ENCODE results near the gene PRDM16.

PRDM16 gene

GRCh38 chr1:3266870-3267549 lies 198.0 kb downstream of the PRDM16 start:
- DNase-seq (ENCODE audit: low read depth), result no peak
- H3K4me3 ChIP-seq (ENCODE audit: low read depth, low read length), result no peak overlapping the region
- no peak for TF ChIP-seq CTCF (conservative IDR thresholded peaks at IDR 0.05; ENCODE audit: low read depth, low read length)

DNA sequence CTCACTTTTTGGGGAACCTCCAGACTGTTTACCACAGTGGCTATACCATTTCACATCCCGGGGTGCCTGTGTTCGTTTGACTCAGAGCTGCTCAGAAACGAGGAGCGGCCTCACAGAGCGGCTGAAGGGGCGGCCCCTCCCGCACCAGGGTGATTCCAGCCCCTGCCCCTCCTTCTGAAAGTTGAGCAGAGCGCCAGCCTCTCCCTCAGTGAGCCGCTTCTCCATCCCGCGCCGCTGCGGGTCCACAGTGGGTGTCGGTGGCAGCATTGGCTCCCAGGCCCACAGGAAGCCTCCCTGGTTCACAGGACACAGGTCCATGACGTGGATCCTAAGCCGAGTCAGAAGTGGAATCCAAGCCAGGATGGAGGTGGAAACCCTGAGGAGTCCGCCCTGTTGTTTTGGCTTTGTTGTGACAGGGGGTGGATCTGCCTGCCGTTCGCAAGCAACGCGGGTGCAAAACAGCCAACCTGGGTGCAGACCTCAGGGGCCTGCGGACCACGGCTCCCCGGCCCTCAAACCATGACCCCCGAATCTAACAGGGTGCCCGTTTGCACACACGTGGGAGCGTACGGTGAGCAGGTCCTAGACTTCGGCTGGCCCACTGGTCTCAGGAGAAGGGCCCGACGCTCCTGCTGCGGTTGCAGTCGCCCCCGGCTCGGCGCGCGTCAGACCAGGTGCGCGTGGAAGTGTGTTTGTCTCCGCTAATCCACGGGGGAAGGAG lies 198.7 kb downstream of the PRDM16 start:
- no peak overlapping the region for H3K4me3 ChIP-seq (ENCODE audit: low read depth, low read length)
- no peak for TF ChIP-seq CTCF (conservative IDR thresholded peaks at IDR 0.05; ENCODE audit: low read depth, low read length)
- DNase-seq (ENCODE audit: low read depth), result no peak

GRCh38 chr1:3268281-3268680 lies 199.3 kb downstream of the PRDM16 start:
- DNase-seq (ENCODE audit: low read depth), result no peak
- no peak for TF ChIP-seq CTCF (conservative IDR thresholded peaks at IDR 0.05; ENCODE audit: low read depth, low read length)
- no peak overlapping the region for H3K4me3 ChIP-seq (ENCODE audit: low read depth, low read length)

DNA sequence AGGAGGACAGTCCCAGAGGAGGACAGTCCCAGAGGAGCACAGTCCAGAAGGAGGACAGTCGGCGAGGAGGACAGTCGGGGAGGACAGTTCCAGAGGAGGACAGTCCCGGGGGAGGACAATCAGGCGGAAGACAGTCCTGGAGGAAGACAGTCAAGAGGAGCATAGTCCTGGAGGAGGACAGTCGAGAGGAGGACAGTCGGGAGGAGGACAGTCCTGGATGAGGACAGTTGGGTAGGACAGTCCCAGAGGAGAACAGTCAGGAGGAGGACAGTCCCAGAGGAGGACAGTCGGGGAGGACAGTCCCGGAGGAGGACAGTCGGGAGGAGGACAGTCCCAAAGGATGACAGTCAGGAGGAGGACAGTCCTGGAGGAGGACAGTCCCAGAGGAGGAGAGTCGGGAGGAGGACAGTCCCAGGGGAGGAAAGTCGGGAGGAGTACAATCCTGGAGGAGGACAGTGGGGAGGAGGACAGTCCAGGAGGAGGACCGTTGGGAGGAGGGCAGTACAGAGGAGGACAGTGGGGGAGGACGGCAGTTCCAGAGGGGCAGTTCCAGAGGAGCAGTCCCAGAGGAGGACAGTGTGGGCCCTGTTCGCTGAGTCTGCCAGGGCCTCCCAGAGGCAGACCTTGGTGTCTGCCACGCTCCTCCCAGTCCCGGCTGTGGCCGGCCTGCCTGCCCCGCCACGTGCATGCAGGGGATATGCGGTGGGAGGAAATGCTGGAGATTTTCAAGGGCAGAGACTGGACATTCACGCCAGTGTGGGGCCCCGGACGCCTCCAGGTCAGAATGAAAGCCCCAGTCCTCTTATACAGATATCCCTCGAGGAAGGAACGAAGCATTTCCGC lies 201.6 kb downstream of the PRDM16 start:
- no peak for TF ChIP-seq CTCF (conservative IDR thresholded peaks at IDR 0.05; ENCODE audit: low read depth, low read length)
- H3K4me3 ChIP-seq (ENCODE audit: low read depth, low read length), result no peak overlapping the region
- DNase-seq (ENCODE audit: low read depth), result no peak

DNA sequence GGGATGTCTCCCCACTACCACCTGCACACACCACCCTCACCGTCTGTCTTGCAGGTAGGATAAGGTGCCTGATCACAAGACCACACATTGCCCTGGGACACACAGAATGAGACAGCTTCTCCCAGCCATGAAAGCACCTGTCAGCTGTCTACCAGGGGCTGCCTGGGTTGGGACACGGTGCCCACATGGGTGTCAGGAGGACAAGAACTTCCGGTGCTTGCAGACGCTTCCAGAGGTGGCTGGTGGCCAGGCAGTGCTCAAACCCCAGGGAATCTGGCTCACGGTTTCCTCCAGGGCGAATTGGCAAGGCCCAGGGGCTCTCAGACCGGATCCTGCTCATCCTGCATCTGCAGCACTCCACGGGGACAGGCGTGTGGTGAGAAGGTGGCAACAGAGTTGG lies 202.9 kb downstream of the PRDM16 start:
- DNase-seq (ENCODE audit: low read depth), result no peak

More for the DNA sequence above, 202.9 kb downstream of the PRDM16 start:
- no peak for TF ChIP-seq CTCF (conservative IDR thresholded peaks at IDR 0.05; ENCODE audit: low read depth, low read length)
- H3K4me3 ChIP-seq (ENCODE audit: low read depth, low read length), result no peak overlapping the region

Measured in choroid plexus epithelial cell (primary cell).